Hepatocyte (in vitro differentiated cells): ENCODE results near the gene CHKA. TPM values are rescaled to one million over a fixed set of nuclear protein-coding genes. Genes with fewer than 3 reads are reported as not detected.

ENCODE experiments used
- DNase-seq: peaks from one replicate; pipeline ENCODE4 v3.0.0-alpha.2; 2016; ENCODE audit warnings: low spot score
- H2AFZ ChIP-seq: fragments of 200-600 bp; sonication (generic); 2 replicates; pipeline ENCODE4 v1.6.0; 2016; ENCODE audit warnings: antibody characterized with exemption, mild to moderate bottlenecking
- H3K27ac ChIP-seq: fragments of 200-600 bp; sonication (generic); 2 replicates; pipeline ENCODE4 v1.5.1; 2016; ENCODE audit warnings: mild to moderate bottlenecking
- H3K27me3 ChIP-seq: fragments of 200-600 bp; sonication (generic); 2 replicates; pipeline ENCODE4 v1.6.1; 2016
- H3K36me3 ChIP-seq: fragments of 200-600 bp; sonication (generic); replicated peaks from 2 replicates; pipeline ENCODE4 v1.5.1; 2016; ENCODE audit warnings: low read depth; ENCODE audit not compliant: insufficient read depth
- H3K4me1 ChIP-seq: fragments of 200-600 bp; sonication (generic); 2 replicates; pipeline ENCODE4 v1.5.1; 2016; ENCODE audit warnings: mild to moderate bottlenecking, moderate library complexity; ENCODE audit not compliant: insufficient read depth
- H3K4me2 ChIP-seq: fragments of 200-600 bp; sonication (generic); 2 replicates; pipeline ENCODE4 v1.6.0; 2016
- H3K4me3 ChIP-seq: fragments of 200-600 bp; sonication (generic); 2 replicates; pipeline ENCODE4 v1.5.1; 2016; ENCODE audit warnings: mild to moderate bottlenecking
- H3K79me2 ChIP-seq: fragments of 200-600 bp; sonication (generic); 2 replicates; pipeline ENCODE4 v1.6.0; 2017; ENCODE audit warnings: mild to moderate bottlenecking
- H3K9me2 ChIP-seq: fragments of 200-600 bp; sonication (generic); replicated peaks from 2 replicates; pipeline ENCODE4 v1.6.0; 2017; ENCODE audit warnings: mild to moderate bottlenecking; ENCODE audit not compliant: insufficient read depth
- H3K9me3 ChIP-seq: fragments of 200-600 bp; sonication (generic); 2 replicates; pipeline ENCODE4 v1.5.1; 2016; ENCODE audit warnings: low read depth, mild to moderate bottlenecking
- H4K20me1 ChIP-seq: fragments of 200-600 bp; sonication (generic); 2 replicates; pipeline ENCODE4 v1.6.0; 2016; ENCODE audit warnings: mild to moderate bottlenecking; ENCODE audit not compliant: insufficient read depth, poor library complexity, severe bottlenecking
- CTCF ChIP-seq: fragments of 200-600 bp; sonication (generic); IDR thresholded peaks from 2 replicates; pipeline ENCODE4 v1.5.1; 2016; ENCODE audit warnings: antibody characterized with exemption, mild to moderate bottlenecking; ENCODE audit not compliant: poor library complexity
- EZH2 ChIP-seq: fragments of 200-600 bp; sonication (generic); IDR thresholded peaks from 2 replicates; pipeline ENCODE4 v1.6.1; 2016; ENCODE audit warnings: antibody characterized with exemption, mild to moderate bottlenecking, borderline replicate concordance
- EZH2phosphoT487 ChIP-seq: fragments of 200-600 bp; sonication (generic); IDR thresholded peaks from one replicate; pipeline ENCODE4 v1.6.1; 2018; ENCODE audit warnings: antibody characterized with exemption, mild to moderate bottlenecking, low read depth, moderate library complexity; ENCODE audit not compliant: unreplicated experiment, severe bottlenecking
- WGBS: methylation state at CpG from one replicate; pipeline ENCODE4 v1.1.6; 2016; ENCODE audit warnings: low lambda C conversion rate; ENCODE audit errors: missing lambda C conversion rate; 5-methylcytosine and 5-hydroxymethylcytosine counted together
- polyA plus RNA-seq: library from polyadenylated mRNA; unstranded; fragments of >200 nt; fragmentation: Nextera tagmentation; extraction: Ambion mirVana; gene quantifications from 2 replicates; pipeline ENCODE4 v1.2.1, GENCODE V29; 2016
- total RNA-seq: library from RNA; depleted of rRNA; stranded (reverse); fragments of >200 nt; gene quantifications from 2 replicates; pipeline ENCODE4 v1.2.3, GENCODE V29; 2014

CHKA gene
- total and polyA plus RNA-seq, 2 experiments from 2014 or later: 70.0 to 117 TPM

- peaks cover 19% of the 10 kb centered on the region for H3K79me2 ChIP-seq
- H3K27ac ChIP-seq: no peak overlapping the region
- no peak for TF ChIP-seq CTCF
- no peak for TF ChIP-seq EZH2
- TF ChIP-seq EZH2phosphoT487: no peak
- no peaks in the 10 kb centered on the region for H3K9me2 ChIP-seq
- H3K4me3 ChIP-seq: no peak overlapping the region
- no peaks in the 10 kb centered on the region for H3K27me3 ChIP-seq
- no peaks in the 10 kb centered on the region for H3K36me3 ChIP-seq
- H3K4me2 ChIP-seq: peak overlapping the region; percentile 95
- no peak overlapping the region for H2AFZ ChIP-seq
- no peak for DNase-seq
- peaks cover 13% of the 10 kb centered on the region for H3K4me1 ChIP-seq
- WGBS: 86% methylated on average over 9 of the region's 9 CpGs
- no peaks in the 10 kb centered on the region for H3K9me3 ChIP-seq
- H4K20me1 ChIP-seq: no peaks in the 10 kb centered on the region
These were observed 89.2 kb downstream of the CHKA start for GRCh38 chr11:68032003-68032402.

GRCh38 chr11:68031144-68031464 is 90.1 kb downstream of the CHKA start:
- Histone ChIP-seq H3K36me3 (no peaks in the 10 kb centered on the region), H3K4me2 (peak overlapping the region; percentile 95), H3K27ac (peak overlapping the region; percentile 65), H3K27me3 (no peaks in the 10 kb centered on the region), H3K79me2 (peaks cover 19% of the 10 kb centered on the region), H3K4me1 (peaks cover 13% of the 10 kb centered on the region), H3K4me3 (peak overlapping the region; percentile 48), H3K9me3 (no peaks in the 10 kb centered on the region), H2AFZ (peak overlapping the region; percentile 87), H3K9me2 (no peaks in the 10 kb centered on the region), H4K20me1 (no peaks in the 10 kb centered on the region)
- TF ChIP-seq EZH2 (no peak), CTCF (no peak), EZH2phosphoT487 (no peak)
- 21% methylated on average over 10 of the region's 10 CpGs for WGBS
- DNase-seq: no peak

- peak; percentile 98 for DNase-seq
- Histone ChIP-seq H2AFZ (peak within 1 kb of the TSS; percentile 87), H3K27me3 (no peaks in the 10 kb centered on the region), H4K20me1 (no peaks in the 10 kb centered on the region), H3K4me2 (peak within 1 kb of the TSS; percentile 95), H3K79me2 (peaks cover 19% of the 10 kb centered on the region), H3K9me2 (no peaks in the 10 kb centered on the region), H3K4me3 (peak within 1 kb of the TSS; percentile 54), H3K36me3 (no peaks in the 10 kb centered on the region), H3K9me3 (no peaks in the 10 kb centered on the region), H3K4me1 (peaks cover 13% of the 10 kb centered on the region), H3K27ac (peak within 1 kb of the TSS; percentile 65)
- TF ChIP-seq EZH2phosphoT487: no peak
- TF ChIP-seq EZH2: no peak
- TF ChIP-seq CTCF: no peak
- under 1% methylated on average over 50 of the region's 56 CpGs for WGBS
These were observed 90.7 kb downstream of the CHKA start, which contains the start of gene NDUFS8 for GRCh38 chr11:68030318-68031143. Gene NDUFS8, plus strand, starts transcription at chr11:68030681. Its CDS starts 1,471 bp downstream, at chr11:68032152.
